Glomerular endothelial cell (primary cell): Measurements from ENCODE around the gene SUPT5H. TPM values are rescaled to one million over a fixed set of nuclear protein-coding genes. Genes with fewer than 3 reads are reported as not detected.

Experiments used
- DNase-seq: peaks from one replicate; pipeline ENCODE4 v3.0.0-alpha.2; 2011; ENCODE audit warnings: low read depth, low spot score; ENCODE audit errors: extremely low read depth
- total RNA-seq: library from RNA; depleted of rRNA; stranded (reverse); fragments of >200 nt; gene quantifications from 2 replicates; pipeline ENCODE4 v1.2.3, GENCODE V29; 2015

Gene SUPT5H
- total RNA-seq, 1 donor from 2014 or later: 100 TPM

- DNase-seq: no peak
Observed at GRCh38 chr19:39423258-39424086, 21.9 kb upstream of the SUPT5H start.

GRCh38 chr19:39424934-39425333, 20.4 kb upstream of the SUPT5H start:
- DNase-seq: no peak

- DNase-seq: no peak
Observed at GRCh38 chr19:39425744-39426143, 19.6 kb upstream of the SUPT5H start.

- no peak for DNase-seq
Observed at GRCh38 chr19:39426170-39426569, 19.2 kb upstream of the SUPT5H start.

GRCh38 chr19:39427707-39428106, 17.7 kb upstream of the SUPT5H start:
- DNase-seq: no peak

- no peak for DNase-seq
Observed at GRCh38 chr19:39428283-39429112, 16.9 kb upstream of the SUPT5H start.

GRCh38 chr19:39430675-39431593, 14.4 kb upstream of the SUPT5H start:
- DNase-seq: peak; percentile 100

GRCh38 chr19:39432677-39433025, 12.7 kb upstream of the SUPT5H start:
- no peak for DNase-seq

GRCh38 chr19:39433480-39434079, 11.8 kb upstream of the SUPT5H start:
- DNase-seq: no peak

GRCh38 chr19:39434123-39435076, 11.0 kb upstream of the SUPT5H start:
- no peak for DNase-seq

GRCh38 chr19:39435499-39436349, 9.7 kb upstream of the SUPT5H start, which contains the start of gene RPS16:
TSS of gene RPS16 (minus strand) at chr19:39435949. CDS start at chr19:39435895, 54 bp downstream.
- peak; percentile 65 for DNase-seq

- no peak for DNase-seq
Observed at GRCh38 chr19:39436350-39436716, 9.0 kb upstream of the SUPT5H start.

GRCh38 chr19:39438270-39438934, 7.0 kb upstream of the SUPT5H start:
- no peak for DNase-seq

- DNase-seq: no peak
Observed at GRCh38 chr19:39444598-39445195, 685 bp upstream of the SUPT5H start.

- no peak for DNase-seq
Observed at GRCh38 chr19:39446365-39447084, 1.1 kb downstream of the SUPT5H start.

GRCh38 chr19:39448271-39448670, 2.9 kb downstream of the SUPT5H start:
- DNase-seq: no peak
